ENCODE measurements around the gene RPRML.

GRCh38 chr17:46994993-46995392, 15.9 kb upstream of the RPRML start:
- TF ChIP-seq CTCF (IDR thresholded peaks at IDR 0.05) (no peak), REST (IDR thresholded peaks at IDR 0.05; ENCODE audit: insufficient read depth in 1 of 2, low read depth in 2 of 2, low read length in 1 of 2) (no peak)

Measured in Panc1 (cell line).